Dedifferentiated amniotic fluid mesenchymal stem cell (primary cell): ENCODE data around the gene HSPB6.
"Not testable (repeated sequence)": the region's sequence is repeated elsewhere in the genome, so short reads cannot be mapped to it uniquely, and the experiment has no call there.

Experiments
- DNase-seq: peaks from one replicate; pipeline ENCODE4 v3.0.0-alpha.2; 2016; ENCODE audit errors: extremely low spot score

The HSPB6 gene

DNA sequence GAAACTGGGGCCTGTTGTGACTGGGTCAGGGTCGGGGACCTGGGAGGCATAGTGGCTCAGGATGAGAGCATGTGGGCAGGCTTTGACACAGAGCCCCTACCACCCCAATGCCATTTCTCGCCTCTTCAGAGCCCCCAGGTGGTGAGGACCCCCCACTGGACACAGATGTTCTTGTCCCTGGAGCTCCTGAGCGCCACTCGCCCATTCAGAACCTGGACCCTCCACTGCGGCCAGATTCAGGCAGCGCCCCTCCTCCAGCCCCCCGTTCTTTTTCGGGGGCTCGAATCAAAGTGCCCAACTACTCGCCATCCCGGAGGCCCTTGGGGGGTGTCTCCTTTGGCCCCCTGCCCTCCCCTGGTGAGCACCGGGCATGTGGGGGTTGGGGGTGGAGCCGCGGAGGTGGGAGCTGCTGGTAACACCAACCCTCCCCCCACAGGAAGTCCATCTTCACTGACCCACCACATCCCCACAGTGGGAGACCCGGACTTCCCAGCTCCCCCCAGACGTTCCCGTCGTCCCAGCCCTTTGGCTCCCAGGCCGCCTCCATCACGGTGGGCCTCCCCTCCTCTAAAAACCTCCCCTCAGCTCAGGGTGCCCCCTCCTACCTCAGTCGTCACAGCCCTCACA lies 24.9 kb downstream of the HSPB6 start:
- DNase-seq: no peak

DNA sequence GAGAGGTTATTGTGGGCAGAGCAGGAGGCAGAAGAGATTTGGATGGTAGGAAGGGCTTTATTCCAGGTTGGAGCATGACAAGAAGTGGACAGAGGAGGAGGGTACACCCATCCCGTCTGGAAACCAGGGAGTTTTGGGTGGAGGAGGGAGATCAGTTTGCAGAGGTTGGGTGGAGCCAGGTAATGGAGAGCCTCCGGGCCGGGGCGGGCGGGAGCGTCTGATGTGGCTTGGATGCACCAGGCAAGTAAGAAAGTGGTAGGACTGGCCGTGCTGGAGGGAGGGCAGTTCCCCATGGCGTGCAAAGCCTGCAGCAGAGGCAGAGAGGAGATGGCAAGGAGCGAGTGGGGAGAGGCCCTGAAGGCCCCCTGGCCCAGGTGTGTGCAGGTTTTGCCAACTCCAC lies 25.5 kb downstream of the HSPB6 start:
- no peak for DNase-seq

DNA sequence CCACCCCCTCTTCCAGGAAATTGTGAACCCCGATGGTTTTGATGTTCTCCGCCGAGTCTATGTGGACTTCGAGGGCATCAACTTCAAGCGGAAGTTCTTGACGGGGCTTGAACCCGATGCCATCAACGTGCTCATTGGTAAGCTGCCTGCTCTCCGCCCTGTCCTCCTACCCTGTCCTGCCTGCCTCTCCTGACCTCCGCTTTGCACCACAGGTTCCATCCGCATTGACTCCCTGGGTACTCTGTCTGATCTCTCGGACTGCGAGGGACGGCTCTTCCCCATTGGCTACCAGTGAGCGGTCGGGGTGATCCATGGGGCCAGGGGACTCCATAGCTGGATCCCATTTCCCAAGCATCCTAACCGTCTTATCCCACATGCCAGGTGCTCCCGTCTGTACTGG lies 26.5 kb downstream of the HSPB6 start:
- no peak for DNase-seq

DNA sequence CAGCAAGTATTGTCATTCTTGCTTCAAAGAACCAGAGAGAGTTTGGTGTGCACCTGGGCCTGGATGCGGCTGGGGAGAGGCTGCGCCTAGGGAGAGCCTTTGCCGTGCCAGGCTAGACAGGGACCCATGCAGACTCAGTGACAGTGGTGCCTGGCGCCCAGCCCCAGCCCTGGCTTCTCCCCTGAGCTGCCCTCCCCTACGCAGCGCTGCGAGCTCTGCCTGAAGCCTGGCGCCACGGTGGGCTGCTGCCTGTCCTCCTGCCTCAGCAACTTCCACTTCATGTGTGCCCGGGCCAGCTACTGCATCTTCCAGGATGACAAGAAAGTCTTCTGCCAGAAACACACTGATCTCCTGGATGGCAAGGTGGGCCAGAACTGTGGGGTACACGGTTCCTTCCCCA lies 27.1 kb downstream of the HSPB6 start:
- no peak for DNase-seq

DNA sequence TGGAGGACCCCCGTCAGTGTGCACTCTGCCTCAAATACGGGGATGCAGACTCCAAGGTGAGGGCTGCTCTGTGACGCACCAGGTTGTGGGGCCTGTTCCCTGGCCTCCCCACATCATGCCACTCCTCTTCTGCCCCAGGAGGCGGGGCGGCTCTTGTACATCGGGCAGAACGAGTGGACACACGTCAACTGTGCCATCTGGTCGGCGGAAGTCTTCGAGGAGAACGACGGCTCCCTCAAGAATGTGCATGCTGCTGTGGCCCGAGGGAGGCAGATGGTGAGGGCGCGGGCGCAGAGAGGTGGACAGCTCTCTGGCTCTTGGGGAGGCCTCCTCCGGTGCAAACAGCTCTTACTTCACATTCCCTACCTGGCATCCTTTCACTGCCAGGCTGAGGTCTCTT lies 27.8 kb downstream of the HSPB6 start:
- no peak for DNase-seq

DNA sequence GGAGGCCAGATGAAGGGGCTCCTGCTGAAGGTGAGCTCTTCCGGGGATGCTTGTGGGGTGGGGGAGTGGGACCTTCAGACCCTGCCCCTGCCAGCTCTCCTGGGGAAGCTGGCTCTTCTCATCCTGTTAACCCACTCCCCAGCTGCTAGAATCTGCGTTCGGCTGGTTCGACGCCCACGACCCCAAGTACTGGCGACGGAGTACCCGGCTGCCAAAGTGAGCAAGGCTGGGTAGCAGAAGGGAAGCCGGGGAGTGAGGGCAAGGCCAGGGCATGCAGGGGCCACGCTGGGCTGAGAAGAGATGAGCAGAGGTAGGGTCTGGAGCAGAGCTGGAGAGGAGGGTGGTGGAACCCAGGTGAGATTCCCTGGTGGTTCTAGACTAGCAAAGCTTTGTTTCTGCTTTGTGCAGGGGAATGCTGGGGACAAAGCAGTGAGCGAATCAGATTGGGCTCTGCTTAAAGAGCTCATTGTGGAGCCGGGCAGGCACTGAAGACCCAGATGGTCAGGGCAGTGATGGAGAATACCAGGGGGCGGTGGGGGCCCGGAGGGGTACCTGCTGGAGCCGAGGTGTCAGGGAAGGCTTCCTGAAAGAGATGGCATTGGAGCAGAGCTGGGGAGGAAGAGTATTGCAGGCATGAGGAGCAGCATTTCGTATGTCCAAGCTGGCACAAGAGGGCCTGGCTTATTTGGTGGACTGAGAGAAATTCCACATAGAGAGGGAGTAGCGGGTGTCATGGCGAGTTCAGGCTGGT lies 28.7 kb downstream of the HSPB6 start:
- DNase-seq: no peak

DNA sequence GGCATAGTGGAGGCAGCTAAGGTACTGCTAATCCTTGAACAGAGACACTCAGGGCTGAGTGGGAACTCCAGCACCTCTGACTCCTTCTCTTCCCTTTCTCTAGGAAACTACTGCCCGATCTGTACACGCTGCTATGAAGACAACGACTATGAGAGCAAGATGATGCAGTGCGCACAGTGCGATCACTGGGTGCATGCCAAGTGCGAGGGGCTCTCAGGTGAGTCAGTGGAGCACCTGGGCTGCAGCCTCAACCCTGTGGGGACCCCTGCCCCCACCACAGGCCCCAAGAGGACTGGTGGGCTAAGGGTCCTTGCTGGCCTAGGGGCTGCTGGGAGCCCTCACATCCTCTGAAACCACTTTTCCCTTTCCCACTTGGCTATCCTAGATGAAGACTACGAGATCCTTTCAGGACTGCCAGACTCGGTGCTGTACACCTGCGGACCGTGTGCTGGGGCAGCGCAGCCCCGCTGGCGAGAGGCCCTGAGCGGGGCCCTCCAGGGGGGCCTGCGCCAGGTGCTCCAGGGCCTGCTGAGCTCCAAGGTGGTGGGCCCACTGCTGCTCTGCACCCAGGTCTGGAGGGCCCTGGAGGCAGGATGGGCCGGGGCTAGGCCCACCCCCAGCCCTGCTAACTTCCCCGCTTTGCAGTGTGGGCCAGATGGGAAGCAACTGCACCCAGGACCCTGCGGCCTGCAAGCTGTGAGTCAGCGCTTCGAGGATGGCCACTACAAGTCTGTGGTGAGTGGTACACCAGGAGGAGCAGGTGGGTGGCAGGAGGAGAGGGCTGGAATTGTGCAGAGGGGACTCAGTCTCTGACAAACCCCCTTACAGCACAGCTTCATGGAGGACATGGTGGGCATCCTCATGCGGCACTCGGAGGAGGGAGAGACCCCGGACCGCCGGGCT lies 29.5 kb downstream of the HSPB6 start:
- DNase-seq: no peak

DNA sequence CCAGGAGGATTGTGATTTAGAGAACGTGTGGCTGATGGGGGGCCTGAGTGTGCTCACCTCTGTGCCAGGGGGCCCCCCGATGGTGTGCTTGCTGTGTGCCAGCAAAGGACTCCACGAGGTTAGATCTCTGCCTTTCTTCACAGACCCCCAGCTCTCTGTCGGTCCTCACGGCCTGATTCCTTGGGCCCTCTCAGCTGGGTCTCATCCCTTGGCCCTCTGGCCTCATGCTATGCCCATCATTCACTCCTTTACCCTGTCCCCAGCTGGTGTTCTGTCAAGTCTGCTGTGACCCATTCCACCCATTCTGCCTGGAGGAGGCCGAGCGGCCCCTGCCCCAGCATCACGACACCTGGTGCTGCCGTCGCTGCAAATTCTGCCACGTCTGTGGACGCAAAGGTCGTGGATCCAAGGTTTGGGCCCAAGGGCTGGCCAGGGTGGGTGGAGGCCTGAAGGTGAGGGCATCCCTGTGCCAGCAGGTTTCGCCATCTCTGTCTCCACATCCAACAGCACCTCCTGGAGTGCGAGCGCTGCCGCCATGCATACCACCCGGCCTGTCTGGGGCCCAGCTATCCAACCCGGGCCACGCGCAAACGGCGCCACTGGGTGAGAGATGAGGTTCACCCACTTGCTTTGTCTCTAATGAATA lies 31.5 kb downstream of the HSPB6 start:
- DNase-seq: no peak

DNA sequence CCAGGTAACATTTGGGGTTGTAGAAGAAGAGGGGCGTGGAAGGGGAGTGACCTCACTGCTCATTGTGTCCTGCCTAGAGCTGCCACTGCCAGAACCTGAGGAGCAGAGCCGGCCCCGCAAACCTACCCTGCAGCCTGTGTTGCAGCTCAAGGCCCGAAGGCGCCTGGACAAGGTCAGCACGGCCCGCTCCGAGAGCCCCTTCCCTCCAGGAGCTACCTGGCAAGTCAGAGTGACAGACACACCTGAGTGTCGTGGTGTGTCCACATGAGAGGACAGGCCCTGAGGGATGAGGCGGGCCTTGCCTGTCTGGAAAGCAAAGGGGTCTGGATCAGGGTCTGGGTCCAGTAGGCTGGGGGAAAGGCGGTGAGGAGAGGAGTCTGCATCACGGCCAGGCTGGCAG lies 32.3 kb downstream of the HSPB6 start:
- DNase-seq: no peak

DNA sequence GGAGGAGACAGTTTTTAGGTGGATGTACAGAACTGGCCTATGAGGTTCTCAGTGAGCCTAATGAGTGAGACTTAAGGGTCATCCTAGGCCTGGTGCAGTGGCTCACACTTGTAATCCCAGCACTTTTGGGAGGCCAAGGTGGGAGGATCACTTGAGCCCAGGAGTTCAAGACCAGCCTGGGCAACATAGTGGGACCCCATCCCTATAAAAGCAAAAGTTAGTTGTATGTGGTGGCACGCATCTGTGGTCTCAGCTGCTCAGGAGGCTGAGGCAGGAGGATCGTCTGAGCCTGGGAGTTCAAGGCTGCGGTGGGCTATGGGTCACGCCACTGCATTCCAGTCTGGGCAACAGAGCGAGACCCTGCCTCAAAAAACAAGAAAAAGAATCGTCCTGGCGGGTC lies 32.7 kb downstream of the HSPB6 start:
- not testable (repeated sequence) for DNase-seq

DNA sequence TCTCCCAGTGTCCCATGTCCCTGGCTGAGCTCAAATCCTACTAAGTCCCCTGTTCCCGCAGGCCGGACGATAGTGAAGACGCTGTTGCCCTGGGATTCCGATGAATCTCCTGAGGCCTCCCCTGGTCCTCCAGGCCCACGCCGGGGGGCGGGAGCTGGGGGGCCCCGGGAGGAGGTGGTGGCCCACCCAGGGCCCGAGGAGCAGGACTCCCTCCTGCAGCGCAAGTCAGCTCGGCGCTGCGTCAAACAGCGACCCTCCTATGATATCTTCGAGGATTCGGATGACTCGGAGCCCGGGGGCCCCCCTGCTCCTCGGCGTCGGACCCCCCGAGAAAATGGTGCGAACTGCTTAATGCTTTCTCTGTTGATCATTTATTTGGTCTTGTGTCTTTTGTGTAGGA lies 33.2 kb downstream of the HSPB6 start:
- DNase-seq: no peak

DNA sequence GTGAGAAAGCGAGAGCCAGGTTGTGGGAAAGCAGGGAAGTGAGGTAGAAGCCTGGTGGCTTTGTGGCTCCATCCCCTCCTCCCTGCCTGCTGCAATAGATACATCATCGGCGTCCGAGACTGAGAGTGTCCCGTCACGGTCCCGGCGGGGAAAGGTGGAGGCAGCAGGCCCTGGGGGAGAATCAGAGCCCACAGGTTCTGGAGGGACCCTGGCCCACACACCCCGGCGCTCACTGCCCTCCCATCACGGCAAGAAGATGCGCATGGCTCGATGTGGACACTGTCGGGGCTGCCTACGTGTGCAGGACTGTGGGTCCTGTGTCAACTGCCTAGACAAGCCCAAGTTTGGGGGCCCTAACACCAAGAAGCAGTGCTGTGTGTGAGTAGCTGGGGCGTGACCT lies 33.9 kb downstream of the HSPB6 start:
- DNase-seq: no peak

DNA sequence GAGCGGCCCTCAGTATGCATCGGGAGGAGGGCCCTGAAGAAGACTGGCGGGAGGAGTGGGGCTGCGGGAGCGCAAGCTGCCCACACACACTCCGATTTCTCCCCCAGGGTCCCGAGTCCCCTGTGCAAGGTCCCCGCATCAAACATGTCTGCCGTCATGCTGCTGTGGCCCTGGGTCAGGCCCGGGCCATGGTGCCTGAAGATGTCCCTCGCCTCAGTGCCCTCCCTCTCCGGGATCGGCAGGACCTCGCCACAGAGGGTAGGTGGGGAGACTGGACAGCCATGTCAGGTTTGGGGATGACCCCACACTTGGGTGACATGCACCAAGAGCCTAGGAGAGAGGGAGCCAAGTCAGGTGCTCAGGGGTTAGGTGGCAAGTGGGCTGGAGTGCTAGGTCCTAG lies 34.4 kb downstream of the HSPB6 start:
- DNase-seq: no peak

DNA sequence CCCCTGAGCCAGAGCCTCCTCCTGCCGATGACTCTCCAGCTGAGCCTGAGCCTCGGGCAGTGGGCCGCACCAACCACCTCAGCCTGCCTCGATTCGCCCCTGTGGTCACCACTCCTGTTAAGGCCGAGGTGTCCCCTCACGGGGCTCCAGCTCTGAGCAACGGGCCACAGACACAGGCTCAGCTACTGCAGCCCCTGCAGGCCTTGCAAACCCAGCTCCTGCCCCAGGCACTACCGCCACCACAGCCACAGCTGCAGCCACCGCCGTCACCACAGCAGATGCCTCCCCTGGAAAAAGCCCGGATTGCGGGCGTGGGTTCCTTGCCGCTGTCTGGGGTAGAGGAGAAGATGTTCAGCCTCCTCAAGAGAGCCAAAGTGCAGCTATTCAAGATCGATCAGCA lies 35.5 kb downstream of the HSPB6 start:
- no peak for DNase-seq

DNA sequence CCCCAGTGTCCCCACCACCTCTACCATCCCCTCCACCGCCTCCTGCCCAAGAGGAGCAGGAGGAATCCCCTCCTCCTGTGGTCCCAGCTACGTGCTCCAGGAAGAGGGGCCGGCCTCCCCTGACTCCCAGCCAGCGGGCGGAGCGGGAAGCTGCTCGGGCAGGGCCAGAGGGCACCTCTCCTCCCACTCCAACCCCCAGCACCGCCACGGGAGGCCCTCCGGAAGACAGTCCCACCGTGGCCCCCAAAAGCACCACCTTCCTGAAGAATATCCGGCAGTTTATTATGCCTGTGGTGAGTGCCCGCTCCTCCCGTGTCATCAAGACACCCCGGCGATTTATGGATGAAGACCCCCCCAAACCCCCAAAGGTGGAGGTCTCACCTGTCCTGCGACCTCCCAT lies 36.2 kb downstream of the HSPB6 start:
- DNase-seq: no peak

DNA sequence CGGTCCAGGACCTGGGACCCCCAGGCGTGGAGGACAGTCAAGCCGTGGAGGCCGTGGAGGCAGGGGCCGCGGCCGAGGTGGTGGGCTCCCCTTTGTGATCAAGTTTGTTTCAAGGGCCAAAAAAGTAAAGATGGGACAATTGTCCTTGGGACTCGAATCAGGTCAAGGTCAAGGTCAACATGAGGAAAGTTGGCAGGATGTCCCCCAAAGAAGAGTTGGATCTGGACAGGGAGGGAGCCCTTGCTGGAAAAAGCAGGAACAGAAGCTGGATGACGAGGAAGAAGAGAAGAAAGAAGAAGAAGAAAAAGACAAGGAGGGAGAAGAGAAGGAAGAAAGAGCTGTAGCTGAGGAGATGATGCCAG lies 36.7 kb downstream of the HSPB6 start:
- DNase-seq: no peak

DNA sequence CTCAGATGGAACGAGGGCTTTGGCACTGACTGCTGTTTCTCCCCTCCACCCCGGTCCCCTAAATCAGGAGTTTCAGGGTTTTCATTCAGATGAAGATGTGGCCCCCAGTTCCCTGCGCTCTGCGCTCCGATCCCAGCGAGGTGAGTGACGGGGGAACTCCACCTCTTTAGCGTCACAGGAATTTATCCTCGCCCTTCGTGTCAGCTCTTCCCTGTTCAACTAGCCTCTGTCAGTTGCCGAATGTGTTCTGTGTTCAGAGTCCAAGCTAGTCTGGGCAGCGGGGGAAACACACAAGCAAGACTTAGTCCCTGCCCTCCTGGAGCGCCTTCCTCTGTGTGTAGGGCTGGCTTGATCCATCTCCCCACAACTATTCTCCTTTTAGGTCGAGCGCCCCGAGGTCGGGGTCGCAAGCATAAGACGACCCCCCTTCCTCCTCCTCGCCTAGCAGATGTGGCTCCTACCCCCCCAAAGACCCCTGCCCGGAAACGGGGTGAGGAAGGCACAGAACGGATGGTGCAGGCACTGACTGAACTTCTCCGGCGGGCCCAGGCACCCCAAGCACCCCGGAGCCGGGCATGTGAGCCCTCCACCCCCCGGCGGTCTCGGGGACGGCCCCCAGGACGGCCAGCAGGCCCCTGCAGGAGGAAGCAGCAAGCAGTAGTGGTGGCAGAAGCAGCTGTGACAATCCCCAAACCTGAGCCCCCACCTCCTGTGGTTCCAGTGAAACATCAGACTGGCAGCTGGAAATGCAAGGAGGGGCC lies 37.2 kb downstream of the HSPB6 start:
- no peak for DNase-seq

DNA sequence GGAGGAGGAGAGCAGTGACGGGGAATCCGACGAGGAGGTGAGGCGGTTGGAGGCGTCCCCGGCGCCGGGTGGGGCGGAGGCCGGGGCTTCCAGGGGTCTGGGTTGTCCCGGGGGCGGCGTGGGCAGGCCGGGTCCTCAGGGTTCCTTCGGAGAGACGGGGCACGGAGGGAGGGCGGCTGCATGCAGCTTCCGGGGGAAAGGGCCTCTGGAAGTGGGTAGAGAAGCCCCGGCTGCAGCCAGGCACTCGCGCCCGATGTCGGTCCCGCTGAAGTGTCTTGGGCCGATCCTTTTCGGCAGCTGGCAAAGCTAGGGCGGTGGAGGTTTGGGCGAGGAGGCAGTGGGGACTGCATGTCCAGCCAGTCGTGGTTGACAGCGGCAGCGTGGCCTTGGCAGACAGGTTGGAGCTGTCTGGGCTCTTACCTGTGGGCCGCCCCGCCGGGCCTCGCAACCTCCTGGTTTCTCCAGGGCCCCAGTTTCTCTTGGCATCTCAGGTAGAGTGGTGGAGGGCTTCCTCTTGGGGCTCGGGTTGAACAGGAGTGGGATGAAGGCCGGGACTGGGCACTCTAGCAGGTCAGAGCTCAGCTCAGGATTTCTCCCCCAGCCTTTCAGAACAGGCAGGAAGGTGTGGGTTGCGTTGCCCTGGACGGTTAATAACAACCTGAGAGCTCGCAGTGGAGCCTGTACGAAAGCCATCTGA lies 38.3 kb downstream of the HSPB6 start:
- DNase-seq: no peak

DNA sequence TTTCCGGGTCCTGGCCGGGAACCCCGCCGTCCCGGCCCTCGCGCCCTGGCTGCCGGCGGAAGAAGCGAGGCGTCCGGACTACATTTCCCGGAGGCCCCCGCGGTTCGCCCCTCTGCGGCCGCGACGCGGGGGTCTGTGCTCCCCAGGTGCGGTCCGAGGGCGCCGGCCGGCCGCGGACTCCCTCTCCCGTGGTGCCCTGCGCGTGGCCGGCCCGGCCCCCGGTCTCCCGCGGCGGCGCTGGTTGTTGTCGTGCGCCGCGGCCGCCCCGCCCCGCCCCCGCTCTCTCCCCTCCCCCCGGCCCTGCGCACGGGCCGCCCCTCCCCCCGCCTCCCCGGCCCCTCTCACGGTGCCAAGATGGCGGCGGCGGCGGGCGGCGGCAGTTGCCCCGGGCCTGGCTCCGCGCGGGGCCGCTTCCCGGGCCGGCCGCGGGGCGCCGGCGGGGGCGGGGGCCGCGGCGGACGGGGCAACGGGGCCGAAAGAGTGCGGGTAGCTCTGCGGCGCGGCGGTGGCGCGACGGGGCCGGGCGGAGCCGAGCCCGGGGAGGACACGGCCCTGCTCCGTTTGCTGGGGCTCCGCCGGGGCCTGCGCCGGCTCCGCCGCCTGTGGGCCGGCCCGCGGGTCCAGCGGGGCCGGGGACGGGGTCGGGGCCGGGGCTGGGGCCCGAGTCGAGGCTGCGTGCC lies 39.0 kb downstream of the HSPB6 start, which contains the start of gene KMT2B:
Gene KMT2B, plus strand, starts transcription at position 339 of the 680 bp plus-strand sequence. Its CDS starts 16 bp downstream, at position 355.
- DNase-seq: peak; percentile 87
